ENCODE measurements around the gene ATP2B3. TPM values are rescaled to one million over a fixed set of nuclear protein-coding genes. Genes with fewer than 3 reads are reported as not detected.
A peak's percentile ranks its signal among the peaks of the same experiment; 100 is the strongest.

Gene ATP2B3
- total and polyA plus RNA-seq, 7 experiments from 2014 or later = not detected

DNA sequence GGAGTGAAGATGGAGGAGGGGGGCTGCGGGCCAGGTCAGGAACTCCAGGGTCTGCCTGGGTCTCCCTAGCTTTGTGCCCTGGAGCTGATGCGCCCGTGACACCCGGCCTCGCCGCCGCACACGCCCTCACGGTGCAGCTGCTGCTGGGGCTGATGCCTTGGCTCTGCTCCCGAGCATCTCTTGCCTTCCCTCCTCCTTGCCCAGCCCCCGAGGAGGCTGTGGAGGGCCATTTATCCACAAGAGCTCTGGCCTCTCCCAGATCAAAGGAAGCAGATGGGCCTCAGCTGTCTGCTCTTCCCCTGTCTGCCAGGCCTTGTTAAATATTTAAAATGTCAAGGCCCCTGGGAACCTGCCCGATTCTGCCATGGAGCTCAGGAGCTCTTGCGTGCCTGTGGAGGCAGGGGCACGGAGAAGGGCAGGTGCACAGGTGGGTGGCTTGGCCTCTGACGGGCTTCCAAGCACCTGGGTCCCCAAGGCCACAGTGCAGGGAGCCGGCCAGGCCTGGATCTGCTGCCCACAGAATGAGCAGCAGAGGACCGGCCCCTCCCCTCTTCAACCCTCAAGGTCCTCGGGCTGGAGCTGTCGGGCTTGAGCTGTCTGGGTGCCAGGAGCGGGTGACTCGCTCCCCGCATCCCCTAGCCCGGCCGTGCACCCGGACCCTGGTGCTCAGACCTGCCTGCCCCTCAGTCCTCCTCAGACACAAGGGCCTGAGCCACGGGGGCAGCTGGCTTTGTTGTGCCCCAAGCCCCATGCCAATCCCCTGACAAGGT, 20.3 kb downstream of the ATP2B3 start:
- intact Hi-C loops (cut with micrococcal nuclease) = loop anchor here in 1 of 2 donors (5.0 kb wide), 1 partner anchor 110 kb away; the partner anchor contains the start of gene DUSP9
- H3K36me3 ChIP-seq (ENCODE audit: control insufficient read depth in 2 of 3, insufficient read depth in 3 of 3, low read length in 3 of 3) = no peaks in the 10 kb centered on the region
- no peaks in the 10 kb centered on the region for H3K9me3 ChIP-seq (ENCODE audit: control insufficient read depth in 2 of 3, low read length in 3 of 3)
- Mint-ChIP-seq H3K27ac (no peak overlapping the region), H3K4me3 (no peak overlapping the region), H3K36me3 (no peaks in the 10 kb centered on the region), H3K9me3 (no peaks in the 10 kb centered on the region), H3K27me3 (peaks cover 0 to 3% (median 0%) of the 10 kb centered on the region in 5 donors), H3K4me1 (peaks cover 0 to 2% (median 0%) of the 10 kb centered on the region in 7 donors)
- DNase-seq (no peak), ATAC-seq (no peak)
- POLR2A ChIA-PET = no interaction called here
- no peaks in the 10 kb centered on the region for H3K4me1 ChIP-seq (ENCODE audit: control insufficient read depth in 2 of 2, insufficient read depth in 2 of 2, low read length in 2 of 2)
- H3K27me3 ChIP-seq (ENCODE audit: control insufficient read depth in 2 of 2, insufficient read depth in 2 of 2, low read length in 2 of 2) = no peaks in the 10 kb centered on the region
- H3K4me3 ChIP-seq (ENCODE audit: low read length) = no peak overlapping the region
- CTCF ChIA-PET = interaction anchor here (0.9 to 1.1 kb wide), 2 partner anchors 129 to 506 kb away, joined by 3 read pairs; no protein-coding TSS in a partner anchor
- no peak overlapping the region for H3K27ac ChIP-seq (ENCODE audit: low read depth, low read length)

DNA sequence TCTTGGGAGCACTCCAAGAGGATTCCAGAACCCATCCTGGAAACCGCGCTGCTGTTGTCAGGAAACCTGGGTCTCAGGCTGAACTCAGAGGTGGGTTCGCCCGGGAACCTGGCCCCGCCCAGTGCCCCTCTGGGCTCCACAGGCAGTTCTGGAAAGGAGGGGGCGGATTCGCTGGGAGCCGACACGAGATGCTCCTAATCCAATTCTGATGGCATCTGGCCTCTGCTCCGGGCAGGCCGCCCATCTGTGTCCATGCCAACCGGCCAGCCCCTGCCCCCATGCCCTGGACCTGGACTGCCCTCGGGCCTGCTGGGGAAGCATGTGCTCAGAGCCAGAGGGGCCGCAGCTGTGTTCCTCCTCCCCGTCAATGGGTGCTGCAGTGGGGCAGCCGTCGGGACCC, 21.0 kb downstream of the ATP2B3 start:
- Mint-ChIP-seq H3K9me3 (no peaks in the 10 kb centered on the region), H3K36me3 (no peaks in the 10 kb centered on the region), H3K27ac (no peak overlapping the region), H3K27me3 (peaks cover 0 to 3% (median 0%) of the 10 kb centered on the region in 5 donors), H3K4me3 (no peak overlapping the region), H3K4me1 (peaks cover 0 to 2% (median 0%) of the 10 kb centered on the region in 7 donors)
- Histone ChIP-seq H3K4me1 (ENCODE audit: control insufficient read depth in 2 of 2, insufficient read depth in 2 of 2, low read length in 2 of 2) (no peaks in the 10 kb centered on the region), H3K27me3 (ENCODE audit: control insufficient read depth in 2 of 2, insufficient read depth in 2 of 2, low read length in 2 of 2) (no peaks in the 10 kb centered on the region), H3K36me3 (ENCODE audit: control insufficient read depth in 2 of 3, insufficient read depth in 3 of 3, low read length in 3 of 3) (no peaks in the 10 kb centered on the region), H3K9me3 (ENCODE audit: control insufficient read depth in 2 of 3, low read length in 3 of 3) (no peaks in the 10 kb centered on the region), H3K27ac (ENCODE audit: low read depth, low read length) (no peak overlapping the region), H3K4me3 (ENCODE audit: low read length) (no peak overlapping the region)
- no peak for ATAC-seq
- CTCF ChIA-PET = interaction anchor here (0.7 to 1.9 kb wide), 5 partner anchors 59 to 506 kb away, joined by 3 to 22 read pairs (median 3); no protein-coding TSS in a partner anchor
- intact Hi-C loops (cut with micrococcal nuclease) = loop anchor here in 1 of 2 donors (5.0 kb wide), 1 partner anchor 109 kb away; the partner anchor contains the start of gene DUSP9
- no peak for DNase-seq
- POLR2A ChIA-PET = no interaction called here

DNA sequence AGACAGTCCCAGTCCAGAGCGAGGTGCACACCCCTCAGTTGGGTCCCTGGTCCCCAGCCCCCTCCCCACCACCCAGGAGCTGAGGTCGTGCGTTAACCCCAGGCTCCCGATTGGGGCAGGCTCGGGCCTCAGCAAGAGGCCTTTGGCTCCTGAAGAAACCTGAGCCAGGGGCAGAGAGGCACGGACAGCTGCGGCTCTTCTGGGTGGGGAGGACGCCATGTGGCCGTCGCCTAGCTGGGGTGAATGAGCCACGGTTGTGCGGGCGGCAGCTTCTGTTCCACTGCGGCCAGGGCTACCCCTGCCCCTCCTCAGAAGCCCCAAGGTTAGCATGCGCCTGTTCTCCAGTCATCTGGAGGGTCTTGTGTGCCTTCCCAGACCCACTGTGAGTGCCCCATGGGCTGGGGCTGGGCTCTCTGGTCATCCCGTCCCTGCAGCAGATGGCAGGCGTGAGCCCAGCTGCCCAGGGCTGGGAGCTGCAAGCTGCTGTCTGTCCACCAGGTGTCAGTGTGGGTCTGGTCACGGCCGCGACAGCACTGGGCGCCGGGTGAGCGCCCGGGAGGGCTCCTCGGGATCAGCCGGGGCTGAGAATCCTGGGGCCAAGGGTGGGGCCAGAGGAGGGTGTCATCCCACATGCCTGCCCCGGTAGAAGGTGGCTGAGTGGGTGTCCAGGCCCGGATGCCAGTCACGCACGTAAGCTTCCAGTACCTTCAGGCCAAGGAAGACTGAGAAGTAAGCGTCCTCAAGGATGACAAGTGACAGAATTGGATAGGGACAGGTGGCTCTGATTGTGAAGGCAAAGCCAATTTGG, 21.9 kb downstream of the ATP2B3 start:
- Histone ChIP-seq H3K36me3 (ENCODE audit: control insufficient read depth in 2 of 3, insufficient read depth in 3 of 3, low read length in 3 of 3) (no peaks in the 10 kb centered on the region), H3K4me1 (ENCODE audit: control insufficient read depth in 2 of 2, insufficient read depth in 2 of 2, low read length in 2 of 2) (no peaks in the 10 kb centered on the region), H3K9me3 (ENCODE audit: control insufficient read depth in 2 of 3, low read length in 3 of 3) (no peaks in the 10 kb centered on the region), H3K4me3 (ENCODE audit: low read length) (no peak overlapping the region), H3K27ac (ENCODE audit: low read depth, low read length) (no peak overlapping the region), H3K27me3 (ENCODE audit: control insufficient read depth in 2 of 2, insufficient read depth in 2 of 2, low read length in 2 of 2) (no peaks in the 10 kb centered on the region)
- CTCF ChIA-PET = interaction anchor here (0.8 to 1.9 kb wide), 11 partner anchors 14 to 588 kb away, joined by 3 to 22 read pairs (median 3); no protein-coding TSS in a partner anchor
- Mint-ChIP-seq H3K27ac (no peak overlapping the region), H3K4me1 (peaks cover 0 to 2% (median 0%) of the 10 kb centered on the region in 7 donors), H3K9me3 (no peaks in the 10 kb centered on the region), H3K4me3 (no peak overlapping the region), H3K27me3 (peaks cover 0 to 3% (median 0%) of the 10 kb centered on the region in 5 donors), H3K36me3 (no peaks in the 10 kb centered on the region)
- ATAC-seq (peak; percentile 90), DNase-seq (peak; percentile 26 to 70 (median 45))
- POLR2A ChIA-PET = interaction anchor here (0.8 kb wide), 1 partner anchor 128 kb away, joined by 3 read pairs; no protein-coding TSS in a partner anchor
- intact Hi-C loops (cut with micrococcal nuclease) = loop anchor here (1.0 to 5.0 kb wide), 3 partner anchors 108 to 129 kb away; partner anchors contain the start of gene DUSP9 (in 1 of the 2)

DNA sequence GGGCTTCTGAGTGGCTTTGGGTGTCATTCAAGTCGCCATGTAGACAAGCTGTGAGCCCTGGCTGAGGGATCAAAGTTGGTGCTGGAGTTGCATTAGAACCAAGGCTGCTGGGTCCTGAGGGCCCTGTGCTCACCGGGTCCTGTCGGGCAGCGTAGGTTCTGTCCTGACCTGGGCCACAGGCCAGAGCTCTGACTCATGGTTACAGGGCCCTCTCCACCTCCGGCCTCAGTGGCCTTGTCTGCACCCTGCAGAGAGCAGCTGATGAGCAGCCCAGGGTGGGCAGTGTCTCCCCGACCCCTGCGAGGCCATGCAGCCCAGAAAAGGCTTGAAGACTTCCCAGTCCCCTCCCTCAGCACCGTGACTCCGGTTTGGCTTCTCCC, 22.5 kb downstream of the ATP2B3 start:
- Histone ChIP-seq H3K4me3 (ENCODE audit: low read length) (no peak overlapping the region), H3K27me3 (ENCODE audit: control insufficient read depth in 2 of 2, insufficient read depth in 2 of 2, low read length in 2 of 2) (no peaks in the 10 kb centered on the region), H3K9me3 (ENCODE audit: control insufficient read depth in 2 of 3, low read length in 3 of 3) (no peaks in the 10 kb centered on the region), H3K27ac (ENCODE audit: low read depth, low read length) (no peak overlapping the region), H3K36me3 (ENCODE audit: control insufficient read depth in 2 of 3, insufficient read depth in 3 of 3, low read length in 3 of 3) (no peaks in the 10 kb centered on the region), H3K4me1 (ENCODE audit: control insufficient read depth in 2 of 2, insufficient read depth in 2 of 2, low read length in 2 of 2) (no peaks in the 10 kb centered on the region)
- ChIA-PET POLR2A (no interaction called here), CTCF (interaction anchor here (0.8 to 1.9 kb wide), 9 partner anchors 14 to 588 kb away, joined by 3 to 22 read pairs (median 3); no protein-coding TSS in a partner anchor)
- no peak overlapping the region for H3K4me3 Mint-ChIP-seq
- H3K9me3 Mint-ChIP-seq = no peaks in the 10 kb centered on the region
- intact Hi-C loops (cut with micrococcal nuclease) = loop anchor here (1.0 to 5.0 kb wide), 3 partner anchors 107 to 128 kb away; partner anchors contain the start of gene DUSP9 (in 1 of the 2)
- H3K27me3 Mint-ChIP-seq = peaks cover 0 to 3% (median 0%) of the 10 kb centered on the region in 5 donors
- H3K36me3 Mint-ChIP-seq = no peaks in the 10 kb centered on the region
- no peak for ATAC-seq
- H3K4me1 Mint-ChIP-seq = peaks cover 0 to 2% (median 0%) of the 10 kb centered on the region in 7 donors
- DNase-seq = no peak
- H3K27ac Mint-ChIP-seq = no peak overlapping the region

DNA sequence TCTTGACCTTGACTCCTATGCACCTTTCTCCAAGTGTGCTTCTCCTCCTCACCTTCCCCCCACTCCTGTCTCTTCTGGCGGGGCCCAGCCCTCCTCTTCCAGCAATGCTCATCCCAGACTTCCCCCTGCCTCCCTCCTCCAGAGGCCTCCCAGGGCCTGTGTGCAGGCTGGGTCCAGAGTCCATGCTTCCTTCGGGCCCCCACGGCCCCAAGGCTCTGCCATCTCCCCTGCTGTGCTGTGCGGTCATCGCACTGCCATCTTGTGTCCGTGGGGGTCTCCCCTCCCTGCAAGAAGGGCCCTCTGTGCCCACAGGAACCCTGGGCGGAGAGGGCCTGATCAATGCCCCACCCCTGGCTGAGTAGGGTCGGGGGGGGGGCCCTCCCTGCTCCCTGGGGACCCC, 27.3 kb downstream of the ATP2B3 start:
- no peaks in the 10 kb centered on the region for H3K36me3 ChIP-seq (ENCODE audit: control insufficient read depth in 2 of 3, insufficient read depth in 3 of 3, low read length in 3 of 3)
- intact Hi-C loops (cut with micrococcal nuclease) = no loop called here
- ChIA-PET POLR2A (no interaction called here), CTCF (no interaction called here)
- no peaks in the 10 kb centered on the region for H3K4me1 ChIP-seq (ENCODE audit: control insufficient read depth in 2 of 2, insufficient read depth in 2 of 2, low read length in 2 of 2)
- Mint-ChIP-seq H3K36me3 (no peaks in the 10 kb centered on the region), H3K4me3 (no peak overlapping the region), H3K27ac (no peak overlapping the region), H3K4me1 (no peaks in the 10 kb centered on the region), H3K27me3 (peaks cover 0 to 3% (median 0%) of the 10 kb centered on the region in 5 donors), H3K9me3 (peaks cover 0 to 1% (median 0%) of the 10 kb centered on the region in 11 donors)
- H3K4me3 ChIP-seq (ENCODE audit: low read length) = no peak overlapping the region
- H3K9me3 ChIP-seq (ENCODE audit: control insufficient read depth in 2 of 3, low read length in 3 of 3) = no peaks in the 10 kb centered on the region
- no peak for DNase-seq
- H3K27me3 ChIP-seq (ENCODE audit: control insufficient read depth in 2 of 2, insufficient read depth in 2 of 2, low read length in 2 of 2) = no peaks in the 10 kb centered on the region
- no peak for ATAC-seq
- no peak overlapping the region for H3K27ac ChIP-seq (ENCODE audit: low read depth, low read length)

DNA sequence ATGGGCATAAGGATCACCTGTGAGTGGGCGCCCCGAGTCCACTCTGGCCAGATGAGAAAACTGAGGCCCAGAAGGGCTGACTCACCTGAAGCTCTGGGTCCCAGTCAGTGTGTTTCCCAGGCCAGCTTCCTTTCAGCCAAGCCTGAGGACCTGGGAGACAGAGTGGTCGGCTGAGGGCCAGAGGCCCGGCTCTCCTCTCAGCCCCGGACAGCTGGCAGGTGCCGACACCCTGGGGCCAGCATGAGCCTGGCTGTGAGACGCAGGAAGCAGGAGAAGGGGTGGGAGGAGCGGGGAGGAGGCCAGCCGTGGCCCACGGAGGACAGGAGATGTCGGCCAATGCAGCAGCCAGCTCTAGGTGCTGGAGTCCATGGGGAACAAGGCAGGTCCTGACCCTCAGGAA, 28.9 kb downstream of the ATP2B3 start:
- DNase-seq = no peak
- H3K36me3 ChIP-seq (ENCODE audit: control insufficient read depth in 2 of 3, insufficient read depth in 3 of 3, low read length in 3 of 3) = no peaks in the 10 kb centered on the region
- H3K4me1 ChIP-seq (ENCODE audit: control insufficient read depth in 2 of 2, insufficient read depth in 2 of 2, low read length in 2 of 2) = no peaks in the 10 kb centered on the region
- intact Hi-C loops (cut with micrococcal nuclease) = no loop called here
- Mint-ChIP-seq H3K4me3 (no peak overlapping the region), H3K4me1 (no peaks in the 10 kb centered on the region), H3K27me3 (no peaks in the 10 kb centered on the region), H3K27ac (no peak overlapping the region), H3K36me3 (no peaks in the 10 kb centered on the region), H3K9me3 (peaks cover 0 to 1% (median 0%) of the 10 kb centered on the region in 11 donors)
- no peak overlapping the region for H3K27ac ChIP-seq (ENCODE audit: low read depth, low read length)
- no peak for ATAC-seq
- no peaks in the 10 kb centered on the region for H3K27me3 ChIP-seq (ENCODE audit: control insufficient read depth in 2 of 2, insufficient read depth in 2 of 2, low read length in 2 of 2)
- no peaks in the 10 kb centered on the region for H3K9me3 ChIP-seq (ENCODE audit: control insufficient read depth in 2 of 3, low read length in 3 of 3)
- ChIA-PET CTCF (no interaction called here), POLR2A (no interaction called here)
- H3K4me3 ChIP-seq (ENCODE audit: low read length) = no peak overlapping the region

Measured in naive thymus-derived CD4-positive, alpha-beta T cell (primary cell).